Stomach (tissue), 9 donors: ENCODE data around the gene GNB1L. TPM values are rescaled to one million over a fixed set of nuclear protein-coding genes. Genes with fewer than 3 reads are reported as not detected.

Experiments
- DNase-seq, 2 donors: peaks; one replicate each; pipeline versions ENCODE4 v3.0.0 to v3.0.0-alpha.2; 2013 to 2019
- H3K27ac ChIP-seq, 5 donors: fragments of 200-600 bp in 4 of 5; sonication (generic) in 4 of 5; one replicate each; pipeline ENCODE4 v1.5.1; 2013 to 2019; ENCODE audit warnings: mild to moderate bottlenecking in 1 of 5, moderate library complexity in 1 of 5
- H3K27me3 ChIP-seq, 3 donors: fragments of 200-600 bp; sonication (generic); one replicate each; pipeline ENCODE4 v1.5.1; 2017 to 2019; ENCODE audit warnings: mixed run types in 1 of 3
- H3K36me3 ChIP-seq, 4 donors: fragments of 200-600 bp; sonication (generic); 1 replicate in 3 of 4; 2 replicates in 1 of 4; pipeline ENCODE4 v1.5.1; 2016 to 2019
- H3K4me1 ChIP-seq, 4 donors: fragments of 200-600 bp; sonication (generic); one replicate each; pipeline ENCODE4 v1.5.1; 2016 to 2019
- H3K4me3 ChIP-seq, 4 donors: fragments of 200-600 bp; sonication (generic) in 3 of 4; one replicate each; pipeline ENCODE4 v1.5.1; 2016 to 2019; ENCODE audit warnings: mild to moderate bottlenecking in 1 of 4
- H3K9me3 ChIP-seq, 4 donors: fragments of 200-600 bp; sonication (generic); one replicate each; pipeline ENCODE4 v1.5.1; 2016 to 2019
- CTCF ChIP-seq, 7 experiments: fragments of 450-650 bp in 4 of 7; fragments of 200-600 bp in 3 of 7; sonication (generic) in 3 of 7; IDR thresholded peaks; one replicate each; pipeline ENCODE4 v1.5.1; 2016 to 2019; ENCODE audit warnings: antibody characterized with exemption in 7 of 7, control low read depth in 2 of 7, mild to moderate bottlenecking in 1 of 7
- EP300 ChIP-seq: sonication (generic); formaldehyde crosslinking; IDR thresholded peaks from one replicate; pipeline ENCODE4 v1.6.1; 2017; ENCODE audit warnings: antibody characterized with exemption
- POLR2A ChIP-seq, 4 donors: fragments of 450-650 bp; IDR thresholded peaks; one replicate each; pipeline ENCODE4 v1.6.1; 2016; ENCODE audit warnings: antibody characterized with exemption in 4 of 4, control low read depth in 2 of 4, mild to moderate bottlenecking in 1 of 4, moderate library complexity in 1 of 4
- POLR2AphosphoS5 ChIP-seq, 3 donors: sonication (generic); formaldehyde crosslinking; IDR thresholded peaks; one replicate each; pipeline ENCODE4 v1.6.1; 2016; ENCODE audit warnings: antibody characterized with exemption in 3 of 3
- WGBS, 5 donors: extraction: QIAGEN DNeasy Blood & Tissue Kit in 3 of 5; methylation state at CpG; one replicate each; pipeline versions ENCODE4 v1.1.5 to v1.1.7; 2013 to 2018; 5-methylcytosine and 5-hydroxymethylcytosine counted together
- intact Hi-C: fragments of 100-400 bp; cut with DNase I; formaldehyde crosslinking; loops from one replicate; pipeline ENCODE4 v1.15.1; 2023; ENCODE audit warnings: low total_unique reads
- polyA plus RNA-seq, 3 donors: library from polyadenylated mRNA; stranded (reverse); fragments of 200-250 nt; gene quantifications; one replicate each; pipeline ENCODE4 v1.2.3, GENCODE V29; 2013
- total RNA-seq, 5 donors: library from RNA; depleted of rRNA; stranded (reverse); fragments of >200 nt; gene quantifications; one replicate each; pipeline versions ENCODE4 v1.1.0 to v1.2.3, GENCODE V29; 2014 to 2016
- donor health status: healthy with polysubstance abuse.
- donor health status: Bipolar disorder and iron deficiency.
- donor health status: healthy.

Gene GNB1L
- total and polyA plus RNA-seq, 8 donors = 0.29 to 6.8 (median 3.1) TPM; not detected in 1

GRCh38 chr22:19743651-19744050 is 111.0 kb downstream of the GNB1L start:
- Histone ChIP-seq H3K4me3 (no peak overlapping the region), H3K27ac (no peak overlapping the region), H3K4me1 (no peaks in the 10 kb centered on the region), H3K36me3 (no peaks in the 10 kb centered on the region), H3K9me3 (no peaks in the 10 kb centered on the region), H3K27me3 (peaks cover 0 to 21% (median 0%) of the 10 kb centered on the region in 3 donors)
- DNase-seq = no peak
- TF ChIP-seq POLR2A (IDR thresholded peaks at IDR 0.05) = no peak
- intact Hi-C loops = no loop called here
- 28 to 59% (median 54%) methylated on average over 2 to 4 of the region's 4 CpGs for WGBS, 5 donors

- no peaks in the 10 kb centered on the region for H3K4me1 ChIP-seq
- no peak for TF ChIP-seq POLR2AphosphoS5 (IDR thresholded peaks at IDR 0.05)
- no peak for TF ChIP-seq POLR2A (IDR thresholded peaks at IDR 0.05)
- TF ChIP-seq EP300 = no peak
- TF ChIP-seq CTCF (IDR thresholded peaks at IDR 0.05) = no peak
- H3K27me3 ChIP-seq = peaks cover 0 to 26% (median 0%) of the 10 kb centered on the region in 3 donors
- no peak for DNase-seq
- no peaks in the 10 kb centered on the region for H3K9me3 ChIP-seq
- H3K4me3 ChIP-seq = no peak overlapping the region
- no peak overlapping the region for H3K27ac ChIP-seq
- intact Hi-C loops = no loop called here
- H3K36me3 ChIP-seq = no peaks in the 10 kb centered on the region
- WGBS, 5 donors = 84 to 94% (median 86%) methylated on average over 4 to 6 of the region's 6 CpGs
These were observed 111.6 kb downstream of the GNB1L start for GRCh38 chr22:19743081-19743480.

GRCh38 chr22:19742160-19743066 is 112.3 kb downstream of the GNB1L start:
- peaks cover 0 to 26% (median 0%) of the 10 kb centered on the region in 3 donors for H3K27me3 ChIP-seq
- no peak for DNase-seq
- intact Hi-C loops = no loop called here
- H3K27ac ChIP-seq = no peak overlapping the region
- H3K36me3 ChIP-seq = no peaks in the 10 kb centered on the region
- TF ChIP-seq POLR2A (IDR thresholded peaks at IDR 0.05) (no peak), EP300 (no peak), POLR2AphosphoS5 (IDR thresholded peaks at IDR 0.05) (no peak), CTCF (IDR thresholded peaks at IDR 0.05) (no peak)
- H3K4me3 ChIP-seq = no peak overlapping the region
- WGBS, 5 donors = 85 to 91% (median 88%) methylated on average over 10 to 21 of the region's 21 CpGs
- H3K4me1 ChIP-seq = no peaks in the 10 kb centered on the region
- H3K9me3 ChIP-seq = no peaks in the 10 kb centered on the region

- Histone ChIP-seq H3K9me3 (no peaks in the 10 kb centered on the region), H3K27ac (no peak overlapping the region), H3K4me1 (no peaks in the 10 kb centered on the region), H3K27me3 (peaks cover 0 to 35% (median 0%) of the 10 kb centered on the region in 3 donors), H3K36me3 (no peaks in the 10 kb centered on the region), H3K4me3 (no peak overlapping the region)
- intact Hi-C loops = no loop called here
- TF ChIP-seq POLR2AphosphoS5 (IDR thresholded peaks at IDR 0.05) = no peak
- TF ChIP-seq EP300 = no peak
- TF ChIP-seq CTCF (IDR thresholded peaks at IDR 0.05) = no peak
- TF ChIP-seq POLR2A (IDR thresholded peaks at IDR 0.05) = no peak
- no peak for DNase-seq
- 86 to 93% (median 92%) methylated on average over 5 to 7 of the region's 7 CpGs for WGBS, 5 donors
These were observed 113.6 kb downstream of the GNB1L start for GRCh38 chr22:19741053-19741452.

- Histone ChIP-seq H3K9me3 (no peaks in the 10 kb centered on the region), H3K36me3 (no peaks in the 10 kb centered on the region), H3K27me3 (peaks cover 0 to 39% (median 0%) of the 10 kb centered on the region in 3 donors), H3K4me3 (no peak overlapping the region), H3K4me1 (no peaks in the 10 kb centered on the region), H3K27ac (no peak overlapping the region)
- TF ChIP-seq CTCF (IDR thresholded peaks at IDR 0.05) = no peak
- no peak for TF ChIP-seq POLR2A (IDR thresholded peaks at IDR 0.05)
- TF ChIP-seq EP300 = no peak
- TF ChIP-seq POLR2AphosphoS5 (IDR thresholded peaks at IDR 0.05) = no peak
- intact Hi-C loops = no loop called here
- no peak for DNase-seq
- 80 to 89% (median 85%) methylated on average over 10 to 15 of the region's 15 CpGs for WGBS, 5 donors
These were observed 114.1 kb downstream of the GNB1L start for GRCh38 chr22:19740586-19740985.
